GM19372 (cell line): ENCODE results near the gene RAB11FIP3.
"Not testable (repeated sequence)": the region's sequence is repeated elsewhere in the genome, so short reads cannot be mapped to it uniquely, and the experiment has no call there.

Source experiments
- ATAC-seq: cut with Tn5 transposase; IDR thresholded peaks from one replicate; pipeline ENCODE4 v1.9.1; 2021; ENCODE audit warnings: mild to moderate bottlenecking, low read depth, moderate library complexity; ENCODE audit not compliant: unreplicated experiment

The RAB11FIP3 gene

GRCh38 chr16:490768-491167 is 65.3 kb downstream of the RAB11FIP3 start:
- no peak for ATAC-seq

- ATAC-seq = no peak
Observed at GRCh38 chr16:491220-491919, 65.9 kb downstream of the RAB11FIP3 start.

GRCh38 chr16:492211-492875 is 66.9 kb downstream of the RAB11FIP3 start:
- no peak for ATAC-seq

DNA sequence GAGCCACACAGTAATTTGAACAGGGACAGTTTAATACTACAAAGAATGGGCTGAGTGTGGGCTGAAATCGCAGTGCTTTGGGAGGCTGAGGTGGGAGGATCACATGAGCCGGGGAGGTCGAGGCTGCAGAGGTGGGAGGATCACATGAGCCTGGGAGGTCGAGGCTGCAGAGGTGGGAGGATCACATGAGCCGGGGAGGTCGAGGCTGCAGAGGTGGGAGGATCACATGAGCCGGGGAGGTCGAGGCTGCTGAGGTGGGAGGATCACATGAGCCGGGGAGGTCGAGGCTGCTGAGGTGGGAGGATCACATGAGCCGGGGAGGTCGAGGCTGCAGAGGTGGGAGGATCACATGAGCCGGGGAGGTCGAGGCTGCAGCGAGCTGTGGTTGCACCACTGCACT is 69.2 kb downstream of the RAB11FIP3 start:
- not testable (repeated sequence) for ATAC-seq

- no peak for ATAC-seq
Observed at GRCh38 chr16:495127-495748, 69.8 kb downstream of the RAB11FIP3 start.

DNA sequence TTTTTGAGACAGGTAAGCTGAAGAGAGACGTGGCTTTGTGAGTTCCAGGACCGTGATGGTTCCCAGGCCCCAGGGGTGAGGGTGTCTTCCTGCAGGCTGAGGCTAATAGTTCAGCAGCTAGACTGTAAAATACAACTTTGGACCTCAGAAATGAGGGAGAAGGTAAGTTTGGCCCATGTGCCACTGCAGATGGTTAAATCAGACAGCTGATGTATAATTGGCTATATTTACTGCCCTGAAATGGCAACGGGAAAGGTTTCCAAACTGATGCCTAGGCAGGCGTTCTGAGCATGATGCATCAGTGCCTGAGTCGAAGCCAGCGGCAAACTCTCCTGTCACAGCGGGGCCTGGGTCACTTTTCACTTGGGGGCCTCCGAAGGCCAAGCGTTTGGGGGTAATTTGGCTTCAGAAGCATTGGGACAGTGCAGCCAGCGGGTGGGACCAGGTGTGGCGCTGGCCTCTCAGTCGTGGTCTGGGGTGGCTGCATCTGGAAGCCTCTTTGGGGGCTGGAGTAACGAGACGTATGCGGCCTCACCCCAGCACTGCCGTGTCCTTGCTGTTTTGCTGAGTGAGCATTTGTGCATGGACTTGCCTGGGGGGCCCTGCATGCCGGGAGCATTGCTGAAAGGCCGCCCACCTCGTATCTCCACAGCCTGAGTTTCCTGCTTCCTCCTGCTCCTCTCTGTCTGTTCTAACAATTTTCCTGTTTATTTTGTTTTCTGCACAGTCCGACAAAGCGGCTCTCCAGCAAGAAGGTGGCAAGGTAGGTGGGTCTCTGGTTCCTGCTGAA is 70.8 kb downstream of the RAB11FIP3 start:
- ATAC-seq = no peak

DNA sequence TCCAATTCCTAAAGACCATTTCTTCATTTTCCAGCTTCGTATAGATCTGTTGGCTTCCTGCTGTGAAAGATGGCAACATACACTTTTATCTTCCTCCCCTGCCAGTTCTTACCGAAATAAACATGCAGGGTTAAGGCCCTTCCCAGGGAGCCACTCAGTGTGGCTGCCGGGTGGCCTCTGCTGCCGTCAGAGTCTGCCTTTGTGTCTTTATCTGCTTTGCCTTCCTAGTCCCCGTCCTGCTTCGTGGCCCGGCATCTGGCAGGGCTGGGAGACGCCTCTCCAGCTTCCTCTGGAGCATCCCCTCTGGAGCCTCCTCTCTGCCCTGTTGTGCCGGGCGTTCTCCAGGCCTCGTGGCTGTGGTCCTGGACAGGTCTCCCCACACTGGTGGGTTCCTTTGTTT is 71.8 kb downstream of the RAB11FIP3 start:
- no peak for ATAC-seq

GRCh38 chr16:499924-500323 is 74.5 kb downstream of the RAB11FIP3 start:
- ATAC-seq = no peak

DNA sequence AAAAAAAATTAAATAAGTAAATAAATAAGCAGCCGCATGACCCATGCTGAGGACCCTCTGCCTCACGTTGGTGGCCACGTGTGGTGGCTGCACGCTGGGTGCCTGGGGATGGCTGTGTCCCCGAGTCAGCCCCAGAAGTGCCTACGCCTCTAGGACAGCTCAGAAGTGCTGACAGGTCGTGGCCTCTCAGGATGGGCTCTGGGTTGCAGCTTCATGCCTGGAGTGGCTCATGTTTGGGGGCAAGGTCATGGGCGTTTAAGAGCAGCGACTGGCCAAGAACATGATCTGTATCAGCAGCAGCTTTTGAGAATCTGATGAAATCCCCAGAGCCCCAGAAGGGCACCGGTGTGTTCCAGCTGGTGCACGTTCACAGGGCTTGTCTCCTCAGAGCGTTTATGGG is 75.3 kb downstream of the RAB11FIP3 start:
- no peak for ATAC-seq

GRCh38 chr16:502179-502943 is 76.9 kb downstream of the RAB11FIP3 start:
- no peak for ATAC-seq

GRCh38 chr16:503150-504071 is 78.0 kb downstream of the RAB11FIP3 start:
- no peak for ATAC-seq

GRCh38 chr16:505479-506245 is 80.2 kb downstream of the RAB11FIP3 start:
- no peak for ATAC-seq

GRCh38 chr16:506246-506546 is 80.7 kb downstream of the RAB11FIP3 start:
- no peak for ATAC-seq

- ATAC-seq = not testable (repeated sequence)
Observed at GRCh38 chr16:507527-507926, 82.1 kb downstream of the RAB11FIP3 start.

DNA sequence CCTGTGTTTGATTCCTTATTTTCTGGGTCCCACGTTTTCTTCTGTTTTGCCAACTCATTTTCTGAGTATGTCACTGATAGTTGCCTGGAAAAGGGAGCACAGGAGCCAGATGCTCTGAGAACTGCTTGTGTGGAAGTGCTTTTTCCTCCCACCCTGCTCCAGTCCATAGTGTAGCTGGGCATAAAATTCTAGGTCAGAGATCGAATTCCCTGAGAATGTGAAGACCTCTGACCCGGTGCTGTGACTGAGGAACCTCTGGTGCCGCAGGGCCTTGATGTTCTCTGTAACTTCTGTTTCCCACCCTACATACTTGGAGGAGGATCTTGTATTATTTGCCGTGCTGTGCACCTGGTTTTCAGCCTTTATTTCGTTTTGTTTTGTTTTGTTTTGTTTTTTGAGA is 82.5 kb downstream of the RAB11FIP3 start:
- ATAC-seq = no peak

DNA sequence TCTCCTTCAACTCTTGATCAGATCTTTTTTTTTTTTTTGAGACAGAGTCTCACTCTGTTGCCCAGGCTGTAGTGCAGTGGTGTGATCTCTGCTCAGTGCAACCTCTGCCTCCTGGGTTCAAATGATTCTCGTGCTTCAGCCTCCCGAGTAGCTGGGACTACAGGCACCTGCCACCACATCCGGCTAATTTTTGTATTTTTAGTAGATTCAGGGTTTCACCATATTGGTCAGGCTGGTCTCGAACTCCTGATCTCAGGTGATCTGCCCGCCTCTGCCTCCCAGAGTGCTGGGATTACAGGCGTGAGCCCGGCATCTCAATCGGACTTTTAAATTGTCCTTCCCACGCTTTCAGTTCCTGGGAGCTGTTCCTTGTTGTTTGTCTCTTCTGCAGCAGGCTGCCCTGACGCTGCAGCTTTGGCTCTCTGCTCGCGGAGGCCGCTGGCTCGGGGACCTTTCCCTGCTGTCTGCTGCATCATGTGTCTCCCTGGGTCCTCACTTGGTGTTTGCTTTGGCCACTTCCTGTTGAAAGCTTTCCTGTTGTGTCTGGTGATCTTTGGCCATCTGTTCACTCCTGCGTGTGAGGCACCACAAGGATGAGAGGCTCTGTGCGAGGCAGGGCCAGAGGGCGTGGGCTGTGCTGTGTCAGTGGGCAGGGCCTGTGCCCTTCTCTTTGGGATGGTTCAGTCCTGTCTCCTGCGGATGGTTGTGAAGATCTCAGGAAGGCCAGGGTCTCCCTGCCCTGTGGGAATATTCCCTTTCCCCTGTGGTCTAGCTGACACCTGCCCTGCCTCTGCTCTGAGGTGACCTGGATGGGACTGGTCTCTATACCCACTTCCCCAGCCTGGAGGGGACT is 83.7 kb downstream of the RAB11FIP3 start:
- ATAC-seq = no peak

DNA sequence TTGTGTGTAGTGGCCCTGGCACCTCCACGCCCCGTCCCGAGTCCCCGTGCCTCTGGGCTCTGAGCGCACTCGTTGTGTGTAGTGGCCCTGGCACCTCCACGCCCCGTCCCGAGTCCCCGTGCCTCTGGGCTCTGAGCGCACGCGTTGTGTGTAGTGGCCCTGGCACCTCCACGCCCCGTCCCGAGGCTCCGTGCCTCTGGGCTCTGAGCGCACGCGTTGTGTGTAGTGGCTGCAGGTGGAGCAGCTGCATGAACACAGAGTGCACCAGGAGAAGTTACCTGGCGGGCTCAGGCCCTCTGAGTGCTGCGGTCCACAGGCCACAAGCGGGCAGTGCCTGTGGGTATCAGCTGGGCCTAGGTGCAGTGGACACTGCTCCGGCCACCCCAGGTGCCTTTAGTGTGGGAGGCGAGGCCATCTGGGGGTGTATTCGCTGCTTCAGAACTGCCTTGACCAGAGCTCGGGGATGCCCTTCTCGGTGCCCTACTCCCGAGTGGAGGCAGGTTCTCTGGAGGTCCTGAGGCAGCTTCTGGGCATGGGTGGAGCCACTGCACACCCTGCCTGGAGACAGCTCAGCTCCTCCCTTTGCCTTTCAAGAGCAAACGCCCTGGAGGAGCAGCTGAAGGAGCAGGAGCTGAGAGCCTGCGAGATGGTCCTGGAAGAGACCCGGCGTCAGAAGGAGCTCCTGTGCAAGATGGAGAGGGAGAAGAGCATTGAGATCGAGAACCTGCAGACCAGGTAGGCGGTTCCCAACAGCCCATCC is 84.8 kb downstream of the RAB11FIP3 start:
- no peak for ATAC-seq
